Measurements from ENCODE around the gene TMEM212. TPM values are rescaled to one million over a fixed set of nuclear protein-coding genes. Genes with fewer than 3 reads are reported as not detected.
A peak's percentile ranks its signal among the peaks of the same experiment; 100 is the strongest.

TMEM212 gene
- 10 to 100 TPM in 1 of 6 donors, 1 to 10 TPM in 4, under 1 TPM in 1; 0.11 to 20.8 (median 3.7) TPM for total RNA-seq

- no peak for ATAC-seq (ENCODE audit: low FRiP score in 2 of 2)
- peak within 1 kb of the TSS in 1 of 4 donors; percentile 53 for H3K27ac ChIP-seq
- WGBS, 2 donors = 56 to 61% methylated on average over 5 of the region's 5 CpGs
Measured at GRCh38 chr3:171842864-171843518, at the start of gene TMEM212. TSS of gene TMEM212 (plus strand) at chr3:171843349. CDS start at chr3:171843384, 35 bp downstream.

GRCh38 chr3:171796625-171797264 lies 46.4 kb upstream of the TMEM212 start:
- Histone ChIP-seq H3K27ac (no peak overlapping the region), H3K9me3 (no peaks in the 10 kb centered on the region), H3K4me1 (peaks cover 0 to 13% (median 9%) of the 10 kb centered on the region in 4 donors), H3K27me3 (no peaks in the 10 kb centered on the region), H3K36me3 (no peaks in the 10 kb centered on the region), H3K4me3 (no peak overlapping the region)
- ATAC-seq (ENCODE audit: low FRiP score in 2 of 2) = no peak
- WGBS, 2 donors = 96 to 97% methylated on average over 4 of the region's 4 CpGs
- no peak for TF ChIP-seq POLR2AphosphoS5 (IDR thresholded peaks at IDR 0.05)
- TF ChIP-seq POLR2A (IDR thresholded peaks at IDR 0.05) = no peak
- TF ChIP-seq CTCF (IDR thresholded peaks at IDR 0.05) = no peak
- DNase-seq = no peak

More at GRCh38 chr3:171842864-171843518, at the start of gene TMEM212:
- no peak for DNase-seq
- Histone ChIP-seq H3K4me3 (no peak within 1 kb of the TSS), H3K9me3 (no peaks in the 10 kb centered on the region), H3K4me1 (peaks cover 0 to 8% (median 6%) of the 10 kb centered on the region in 4 donors), H3K27me3 (no peaks in the 10 kb centered on the region), H3K36me3 (no peaks in the 10 kb centered on the region)
- no peak for TF ChIP-seq POLR2A (IDR thresholded peaks at IDR 0.05)
- TF ChIP-seq CTCF (IDR thresholded peaks at IDR 0.05) = no peak
- no peak for TF ChIP-seq EP300 (IDR thresholded peaks at IDR 0.05)
- TF ChIP-seq POLR2AphosphoS5 (IDR thresholded peaks at IDR 0.05) = no peak

- H3K36me3 ChIP-seq = no peaks in the 10 kb centered on the region
- no peak overlapping the region for H3K27ac ChIP-seq
- WGBS, 2 donors = 100% methylated on average over 1 of the region's 1 CpG
- DNase-seq (no peak), ATAC-seq (ENCODE audit: low FRiP score in 2 of 2) (no peak)
- no peak for TF ChIP-seq EP300 (IDR thresholded peaks at IDR 0.05)
- no peak for TF ChIP-seq POLR2AphosphoS5 (IDR thresholded peaks at IDR 0.05)
- TF ChIP-seq POLR2A (IDR thresholded peaks at IDR 0.05) = no peak
- no peak for TF ChIP-seq CTCF (IDR thresholded peaks at IDR 0.05)
- no peak overlapping the region for H3K4me3 ChIP-seq
- H3K9me3 ChIP-seq = no peaks in the 10 kb centered on the region
- no peaks in the 10 kb centered on the region for H3K27me3 ChIP-seq
- peaks cover 0 to 8% (median 7%) of the 10 kb centered on the region in 4 donors for H3K4me1 ChIP-seq
Measured at GRCh38 chr3:171797265-171797679, 45.9 kb upstream of the TMEM212 start.

- TF ChIP-seq POLR2AphosphoS5 (IDR thresholded peaks at IDR 0.05) (no peak), CTCF (IDR thresholded peaks at IDR 0.05) (no peak), EP300 (IDR thresholded peaks at IDR 0.05) (no peak), POLR2A (IDR thresholded peaks at IDR 0.05) (no peak)
- WGBS, 2 donors = 86 to 89% methylated on average over 3 of the region's 3 CpGs
- DNase-seq (no peak), ATAC-seq (ENCODE audit: low FRiP score in 2 of 2) (no peak)
- H3K9me3 ChIP-seq = no peaks in the 10 kb centered on the region
- H3K4me3 ChIP-seq = no peak overlapping the region
- H3K4me1 ChIP-seq = peaks cover 0 to 6% (median 2%) of the 10 kb centered on the region in 4 donors
- no peak overlapping the region for H3K27ac ChIP-seq
- H3K36me3 ChIP-seq = no peaks in the 10 kb centered on the region
- no peaks in the 10 kb centered on the region for H3K27me3 ChIP-seq
Measured at GRCh38 chr3:171797873-171798272, 45.3 kb upstream of the TMEM212 start.
